Activated T-helper 9 cell treated with anti-CD3 and anti-CD28 coated beads, Interleukin-2, amount 50 U/mL, for 16 hours (primary cell): ENCODE data around the gene FLVCR1.
"Not testable (repeated sequence)": the region's sequence is repeated elsewhere in the genome, so short reads cannot be mapped to it uniquely, and the experiment has no call there.

Experiments used
- DNase-seq: peaks from one replicate; pipeline ENCODE4 v3.0.0-alpha.2; 2020; ENCODE audit warnings: low read depth

FLVCR1 gene

DNA sequence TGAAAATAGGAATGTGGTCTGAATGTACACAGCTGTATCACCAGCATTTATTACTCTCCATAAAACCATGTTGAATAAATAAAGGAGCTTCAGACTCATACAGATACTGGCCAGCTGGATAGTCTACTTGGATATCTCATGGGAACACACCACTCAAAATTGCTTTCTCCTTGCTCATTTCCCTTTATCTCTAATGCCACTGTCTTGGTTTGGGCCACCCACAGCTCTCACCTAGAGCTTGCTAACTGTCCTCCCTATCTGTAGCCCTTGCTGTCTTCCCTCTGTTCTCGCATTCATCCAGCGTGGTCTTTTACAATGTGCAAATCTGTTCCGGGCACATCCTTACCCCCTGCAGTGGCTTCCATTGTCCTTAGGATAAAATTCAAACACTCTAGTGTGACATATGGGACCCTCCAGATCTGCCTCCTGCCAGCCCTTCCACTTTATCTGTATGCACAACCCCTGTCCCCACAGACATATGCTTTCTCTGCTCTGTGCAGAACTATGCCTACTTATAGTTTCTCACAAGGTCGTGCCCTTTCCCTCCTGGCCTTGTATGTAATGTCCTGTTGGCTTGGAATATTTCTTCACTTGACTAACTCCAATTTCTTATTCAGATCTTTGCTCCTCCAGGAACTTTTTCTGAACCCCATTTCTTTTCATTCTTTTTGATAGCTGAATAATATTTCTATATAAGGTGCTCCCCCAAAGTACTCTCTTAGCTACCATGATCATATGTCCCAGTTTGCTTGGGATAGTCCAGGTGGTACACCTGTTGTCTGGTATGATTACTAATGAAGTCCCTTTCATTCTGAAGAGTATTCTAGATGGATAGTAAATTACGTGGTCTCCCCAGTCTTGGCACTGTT lies 2.9 kb downstream of the FLVCR1 start:
- DNase-seq = no peak

DNA sequence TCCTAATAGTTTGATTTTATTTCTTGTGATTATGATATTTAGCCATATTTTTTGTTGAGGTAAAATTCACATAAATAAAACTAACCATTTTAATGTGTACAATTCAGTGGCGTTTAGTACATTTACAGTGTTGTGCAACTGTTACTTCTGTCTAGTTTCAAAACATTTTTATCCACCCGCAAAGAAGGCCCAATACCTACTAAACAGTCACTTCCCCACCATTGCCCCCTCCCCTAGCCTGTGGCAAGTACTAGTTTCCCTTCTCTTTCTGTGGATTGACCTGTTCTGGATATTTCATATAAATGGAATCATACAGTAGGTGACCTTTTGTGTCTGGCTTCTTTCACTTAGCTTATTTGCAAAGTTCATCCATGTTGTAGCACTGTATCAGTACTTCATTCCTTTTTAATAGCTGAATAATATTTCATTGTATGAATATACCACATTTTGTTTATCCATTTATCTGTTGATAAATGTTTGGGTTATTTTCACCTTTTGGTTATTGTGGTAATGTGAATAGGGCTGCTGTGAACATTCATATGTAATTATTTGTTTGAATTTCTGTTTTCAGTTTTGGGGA lies 4.1 kb downstream of the FLVCR1 start:
- DNase-seq = no peak

DNA sequence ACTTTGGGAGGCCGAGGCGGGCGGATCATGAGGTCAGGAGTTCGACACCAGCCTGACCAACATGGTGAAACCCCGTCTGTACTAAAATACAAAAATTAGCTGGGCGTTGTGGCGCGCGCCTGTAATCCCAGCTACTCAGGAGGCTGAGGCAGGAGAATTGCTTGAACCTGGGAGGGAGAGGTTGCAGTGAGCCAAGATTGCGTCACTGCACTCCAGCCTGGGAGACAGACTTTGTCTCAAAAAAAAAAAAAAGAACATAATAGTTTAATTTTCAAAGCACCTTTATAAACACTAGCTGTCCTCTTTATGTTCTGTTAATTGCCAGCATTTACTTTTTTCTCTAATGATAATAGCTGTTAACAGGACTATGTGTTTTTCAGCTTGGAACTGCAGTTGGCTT lies 5.3 kb downstream of the FLVCR1 start:
- not testable (repeated sequence) for DNase-seq

DNA sequence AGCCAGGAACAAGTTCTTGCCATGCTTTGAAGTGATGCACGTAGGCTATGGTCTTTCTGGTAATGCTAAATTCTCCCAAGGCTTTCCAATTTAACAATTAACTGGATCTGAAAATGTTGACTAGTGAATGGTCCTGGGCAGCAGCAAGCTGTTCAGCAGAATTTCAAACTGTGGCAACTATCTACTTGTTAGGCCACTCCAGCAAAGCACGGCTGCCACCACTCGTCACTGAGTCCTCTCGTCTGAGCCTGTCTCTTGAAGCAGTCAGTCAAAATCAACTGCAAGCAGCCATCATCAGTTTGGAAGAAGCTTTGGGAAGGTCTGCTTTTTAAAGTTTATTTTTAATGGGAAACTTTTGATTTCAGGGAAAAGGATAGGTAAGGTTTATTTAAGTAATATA lies 6.1 kb downstream of the FLVCR1 start:
- DNase-seq = no peak

DNA sequence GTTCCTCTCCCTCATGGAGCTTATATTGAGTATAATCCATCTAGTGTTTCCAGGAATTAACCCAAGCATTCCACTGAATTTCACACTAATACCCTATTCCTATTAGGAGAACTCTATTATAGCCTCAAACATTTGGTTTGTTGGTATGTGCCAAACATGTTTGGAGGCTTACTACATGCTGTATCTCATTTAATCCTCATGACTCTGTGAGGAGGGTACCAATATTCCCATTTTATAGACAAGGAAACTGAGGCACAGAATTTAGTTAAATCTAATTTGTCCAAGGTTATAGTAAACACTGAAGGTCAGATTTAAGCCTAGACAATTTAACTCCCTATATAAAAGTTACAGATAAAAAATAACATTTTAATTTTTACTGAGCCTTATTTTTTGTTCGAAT lies 9.1 kb downstream of the FLVCR1 start:
- no peak for DNase-seq

DNA sequence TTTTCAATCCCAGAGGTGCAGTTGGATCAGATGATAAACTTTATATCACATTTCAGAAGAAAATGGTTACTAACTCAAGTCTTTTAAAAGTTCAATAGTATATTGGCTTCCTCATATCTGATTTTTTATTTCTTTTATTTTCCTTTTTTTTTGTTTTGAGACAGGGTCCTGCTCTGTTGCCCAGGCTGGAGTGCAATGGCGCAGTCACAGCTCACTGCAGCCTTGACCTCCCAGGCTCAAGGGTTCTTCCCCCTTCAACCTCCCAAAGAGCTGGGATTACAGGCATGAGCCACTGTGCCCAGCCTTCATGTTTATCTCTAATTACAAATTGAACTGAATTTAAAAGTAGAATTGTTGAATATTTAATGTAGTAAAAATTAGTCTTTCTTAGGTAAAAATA lies 13.9 kb downstream of the FLVCR1 start:
- DNase-seq = no peak

DNA sequence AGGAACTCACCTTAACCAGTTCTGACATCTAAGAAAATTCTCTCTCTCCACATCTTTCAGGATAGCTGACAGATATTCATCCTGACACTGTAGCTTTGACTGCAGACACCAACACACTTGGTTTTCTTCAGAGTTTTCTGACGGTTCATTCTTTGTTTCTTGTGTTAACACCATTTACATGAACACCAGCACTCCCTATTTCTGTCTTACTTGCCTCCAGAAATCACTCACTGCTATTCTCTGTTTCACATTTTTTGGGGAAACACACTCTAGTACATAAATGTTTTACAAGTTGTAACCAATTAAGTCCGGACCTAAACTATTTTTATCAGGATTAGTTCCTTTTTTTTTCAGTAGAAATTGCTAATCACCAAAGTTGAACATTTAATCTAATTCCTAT lies 15.4 kb downstream of the FLVCR1 start:
- DNase-seq = no peak

DNA sequence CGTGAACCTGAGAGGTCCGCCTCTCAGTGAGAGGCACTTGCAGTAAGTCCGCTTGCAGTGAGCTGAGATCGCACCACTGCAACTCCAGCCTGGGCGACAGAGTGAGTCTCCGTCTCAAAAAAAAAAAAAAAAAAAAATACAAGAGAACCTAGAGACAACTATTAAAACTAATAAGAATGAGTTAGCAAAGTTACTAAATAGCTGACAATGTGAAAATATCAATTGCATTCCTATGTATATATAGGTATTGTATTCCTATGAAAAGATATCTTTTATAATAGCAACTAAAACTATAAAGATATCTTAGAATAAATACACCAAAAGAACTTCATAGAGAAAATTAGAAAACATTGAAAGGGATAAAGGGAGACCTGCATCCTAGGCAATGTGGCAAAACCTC lies 20.3 kb downstream of the FLVCR1 start:
- DNase-seq = no peak

DNA sequence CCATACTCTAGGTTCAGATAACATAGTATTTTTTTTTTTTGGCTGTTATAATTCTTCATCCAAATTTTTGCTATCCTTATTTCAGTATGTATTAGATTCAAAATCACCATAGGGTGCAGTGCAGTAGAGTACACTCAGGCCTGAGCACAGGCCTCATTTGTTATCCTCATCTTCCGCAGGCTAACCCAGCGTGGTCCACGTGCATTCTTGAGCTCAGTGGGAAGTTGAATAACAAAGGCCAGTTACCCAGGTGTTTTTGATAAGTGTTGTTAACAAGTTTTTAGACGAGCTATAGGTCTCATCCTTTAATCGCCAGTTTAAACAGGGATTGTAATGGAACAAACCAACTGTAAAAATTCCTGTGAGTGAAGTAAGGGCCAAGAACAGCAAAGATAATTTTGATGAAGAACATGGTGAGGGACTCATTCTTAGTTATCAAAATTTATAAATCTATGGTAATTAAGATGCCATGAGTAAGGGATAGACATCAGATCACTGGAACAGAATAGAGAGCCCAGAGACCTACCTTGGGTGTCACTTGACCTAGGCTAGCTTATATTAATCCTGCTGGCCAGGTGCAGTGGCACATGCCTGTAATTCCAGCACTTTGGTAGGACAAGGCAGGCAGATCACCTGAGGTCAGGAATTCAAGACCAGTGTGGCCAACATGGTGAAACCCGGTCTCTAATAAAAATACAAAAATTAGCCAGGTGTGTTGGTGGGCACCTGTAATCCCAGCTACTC lies 22.0 kb downstream of the FLVCR1 start:
- DNase-seq = no peak

DNA sequence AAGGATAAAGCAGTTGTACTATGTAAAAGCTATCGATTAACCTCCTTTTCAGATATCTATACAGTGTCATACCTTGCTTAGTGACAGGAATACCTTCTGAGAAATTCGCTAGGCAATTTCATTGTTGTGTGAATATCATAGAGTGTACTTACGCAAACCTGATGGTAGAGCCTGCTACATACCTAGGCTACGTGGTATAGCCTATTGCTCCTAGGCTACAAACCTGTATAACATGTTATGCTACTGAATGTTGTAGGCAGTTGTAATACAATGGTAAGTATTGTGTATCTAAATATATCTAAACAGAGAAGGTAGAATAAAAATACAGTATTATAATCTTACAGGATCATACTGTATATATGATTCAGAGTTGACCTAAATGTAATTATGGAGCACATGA lies 26.5 kb downstream of the FLVCR1 start:
- DNase-seq = no peak

DNA sequence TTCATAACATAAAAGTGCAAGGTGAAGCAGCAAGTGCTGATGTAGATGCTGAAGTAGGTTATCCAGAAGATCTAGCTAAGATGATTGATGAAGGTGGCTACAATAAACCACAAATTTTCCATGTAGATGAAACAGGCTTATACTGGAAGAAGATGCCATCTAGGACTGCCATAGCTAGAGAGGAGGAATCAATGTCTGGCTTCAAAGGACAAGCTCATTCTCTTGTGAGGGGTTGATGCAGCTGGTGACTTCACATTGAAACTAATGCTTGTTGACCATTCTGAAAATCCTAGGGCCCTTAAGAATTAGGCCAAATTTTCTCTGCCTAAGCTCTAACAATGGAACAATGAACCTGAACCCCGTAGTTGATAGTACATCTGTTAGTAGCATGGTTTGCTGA lies 34.0 kb downstream of the FLVCR1 start:
- DNase-seq = no peak

DNA sequence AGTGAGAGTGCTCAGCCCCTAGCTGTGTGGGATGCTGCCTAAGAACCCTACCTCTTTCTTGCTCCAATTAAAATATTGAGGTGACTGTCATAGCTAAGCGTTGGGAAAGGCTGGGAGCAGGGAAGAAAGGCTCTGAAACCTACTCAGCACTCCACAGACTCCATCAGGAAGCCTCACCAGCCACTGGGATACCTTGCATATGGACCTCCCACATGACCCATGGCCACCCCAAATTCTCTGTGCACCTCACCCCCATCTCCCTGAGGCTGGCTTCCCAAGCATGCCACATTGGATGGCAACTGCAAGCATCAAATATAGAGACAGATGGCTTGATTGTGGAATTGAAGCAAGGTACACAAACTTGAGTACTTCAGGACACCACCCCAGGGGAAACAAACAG lies 41.8 kb downstream of the FLVCR1 start:
- no peak for DNase-seq

DNA sequence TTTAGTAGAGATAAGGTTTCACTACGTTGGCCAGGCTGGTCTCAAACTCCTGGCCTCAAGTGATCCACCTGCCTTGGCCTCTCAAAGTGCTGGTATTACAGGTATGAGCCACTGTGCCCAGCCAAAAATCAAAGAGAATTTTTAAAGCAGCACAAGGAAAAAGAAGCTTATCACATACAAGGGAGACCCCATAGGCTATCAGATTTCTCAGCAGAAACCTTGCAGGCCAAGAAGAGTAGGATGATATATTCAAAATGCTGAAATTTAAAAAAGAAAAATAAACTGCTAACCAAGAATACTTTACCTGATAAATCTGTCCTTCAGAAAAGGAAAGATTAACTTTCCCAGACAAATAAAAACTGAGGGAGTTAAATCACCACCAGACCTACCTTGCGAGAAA lies 43.2 kb downstream of the FLVCR1 start:
- no peak for DNase-seq

DNA sequence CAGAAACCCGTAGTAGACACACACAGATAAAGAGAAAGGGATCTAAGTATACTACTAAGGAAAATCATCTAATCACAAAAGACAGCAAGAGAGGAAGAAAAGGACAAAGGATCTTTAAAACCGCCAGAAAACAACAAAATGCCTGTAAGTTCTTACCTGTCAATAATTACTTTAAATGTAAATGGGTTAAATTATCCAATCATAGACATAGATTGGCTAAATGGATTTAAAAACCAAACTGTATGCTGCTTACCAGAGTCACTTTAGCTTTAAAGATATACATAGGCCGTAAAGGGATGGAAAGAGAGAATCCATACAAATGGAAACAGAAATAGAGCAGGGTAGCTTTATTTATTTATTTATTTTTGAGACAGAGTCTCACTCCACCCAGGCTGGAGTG lies 44.0 kb downstream of the FLVCR1 start:
- DNase-seq = no peak

DNA sequence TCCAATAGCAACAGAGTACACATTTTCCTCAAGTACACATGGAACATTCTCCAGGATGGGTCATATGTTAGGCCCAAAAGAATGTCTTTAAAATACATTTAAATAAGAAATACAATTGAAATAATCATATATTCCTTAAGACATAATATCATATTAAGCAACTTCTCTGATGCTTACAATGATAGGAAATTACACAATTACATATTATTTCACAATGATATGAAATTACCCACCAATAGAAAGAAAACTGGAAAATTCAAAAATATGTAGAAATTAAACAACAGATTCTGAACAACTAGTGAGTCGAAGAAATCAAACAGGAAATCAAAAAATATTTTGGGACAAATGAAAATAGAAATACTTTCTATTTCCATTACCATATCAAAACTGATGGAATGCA lies 45.6 kb downstream of the FLVCR1 start:
- DNase-seq = no peak

DNA sequence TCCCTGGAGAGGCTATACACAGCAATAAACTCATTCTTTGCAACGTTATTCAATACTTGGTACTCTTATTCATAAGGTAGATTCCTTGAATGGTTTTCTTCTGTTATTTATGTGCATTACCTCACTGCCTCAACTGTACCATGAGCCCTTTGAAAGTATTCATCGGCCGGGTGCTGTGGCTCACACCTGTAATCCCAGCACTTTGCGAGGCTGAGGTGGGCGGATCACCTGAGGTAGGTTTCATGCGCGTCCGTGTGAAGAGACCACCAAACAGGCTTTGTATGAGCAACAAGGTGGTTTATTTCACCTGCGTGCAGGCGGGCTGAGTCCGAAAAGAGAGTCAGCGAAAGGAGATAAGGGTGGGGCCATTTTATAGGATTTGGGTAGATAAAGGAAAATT lies 50.0 kb downstream of the FLVCR1 start:
- DNase-seq = not testable (repeated sequence)

DNA sequence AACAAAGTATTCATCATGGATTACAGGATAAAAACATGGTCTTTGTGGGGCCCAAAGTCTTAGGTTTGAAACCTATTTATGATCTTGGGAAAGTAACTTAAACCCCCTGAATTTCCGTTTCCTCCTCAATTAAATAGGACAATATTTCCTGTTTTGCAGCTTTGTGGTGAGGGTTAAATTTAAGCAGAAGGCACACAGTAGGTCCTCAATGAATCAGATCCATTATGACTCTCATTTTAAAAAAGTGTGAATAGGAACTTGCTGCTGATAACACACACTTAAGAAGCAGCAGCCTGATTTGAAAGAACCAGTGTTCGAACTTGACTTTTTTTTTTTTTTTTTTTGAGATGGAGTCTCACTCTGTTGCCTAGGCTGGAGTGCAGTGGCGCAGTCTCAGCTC lies 50.9 kb downstream of the FLVCR1 start:
- DNase-seq = no peak

DNA sequence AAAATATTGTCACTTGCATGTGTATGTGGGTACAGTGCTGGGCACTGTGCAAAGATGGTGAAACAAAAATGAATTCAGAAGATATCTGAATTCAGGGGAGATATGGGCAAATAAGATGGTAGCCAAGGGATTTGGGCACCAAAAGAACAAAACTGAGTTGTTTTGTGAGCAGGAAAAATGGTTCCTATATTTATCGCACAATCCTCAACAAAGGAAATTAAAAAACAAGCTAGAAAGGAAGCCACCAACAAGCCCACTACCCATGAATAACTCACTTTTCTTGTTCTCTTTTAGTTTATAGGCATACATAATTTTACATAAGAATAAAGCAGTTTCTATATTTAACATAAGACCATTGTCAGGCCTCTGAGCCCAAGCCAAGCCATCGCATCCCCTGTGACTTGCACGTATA lies 51.6 kb downstream of the FLVCR1 start:
- no peak for DNase-seq

DNA sequence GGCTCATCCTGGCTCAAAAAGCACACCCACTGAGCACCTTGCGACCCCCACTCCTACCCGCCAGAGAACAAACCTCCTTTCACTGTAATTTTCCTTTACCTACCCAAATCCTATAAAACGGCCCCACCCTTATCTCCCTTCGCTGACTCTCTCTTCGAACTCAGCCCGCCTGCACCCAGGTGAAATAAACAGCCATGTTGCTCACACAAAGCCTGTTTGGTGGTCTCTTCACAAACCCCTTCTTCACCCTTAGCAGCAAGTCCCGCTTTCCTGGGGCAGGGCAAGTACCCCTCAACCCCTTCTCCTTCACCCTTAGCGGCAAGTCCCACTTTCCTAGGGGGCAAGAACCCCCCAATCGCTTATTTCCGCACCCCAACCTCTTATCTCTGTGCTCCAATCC lies 52.1 kb downstream of the FLVCR1 start:
- not testable (repeated sequence) for DNase-seq

DNA sequence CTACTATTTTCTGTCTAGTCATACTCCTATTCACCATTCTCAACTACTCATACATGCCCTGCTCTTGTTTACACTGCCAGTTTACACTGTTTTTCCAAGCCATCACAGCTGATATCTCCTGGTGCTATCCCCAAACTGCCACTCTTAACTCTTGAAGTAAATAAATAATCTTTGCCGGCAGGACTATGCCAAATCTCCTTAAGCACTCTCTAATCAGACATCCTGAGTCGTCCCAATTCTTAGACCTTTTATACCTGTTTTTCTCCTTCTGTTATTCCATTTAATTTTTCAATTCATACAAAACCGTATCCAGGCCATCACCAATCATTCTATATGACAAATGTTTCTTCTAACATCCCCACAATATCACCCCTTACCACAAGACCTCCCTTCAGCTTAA lies 55.6 kb downstream of the FLVCR1 start:
- DNase-seq = not testable (repeated sequence)

DNA sequence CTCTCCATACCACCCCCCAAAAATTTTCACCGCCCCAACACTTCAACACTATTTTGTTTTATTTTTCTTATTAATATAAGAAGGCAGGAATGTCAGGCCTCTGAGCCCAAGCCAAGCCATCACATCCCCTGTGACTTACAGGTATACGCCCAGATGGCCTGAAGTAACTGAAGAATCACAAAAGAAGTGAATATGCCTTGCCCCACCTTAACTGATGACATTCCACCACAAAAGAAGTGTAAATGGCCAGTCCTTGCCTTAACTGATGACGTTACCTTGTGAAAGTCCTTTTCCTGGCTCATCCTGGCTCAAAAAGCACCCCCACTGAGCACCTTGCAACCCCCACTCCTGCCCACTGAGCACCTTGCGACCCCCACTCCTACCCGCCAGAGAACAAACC lies 56.0 kb downstream of the FLVCR1 start:
- not testable (repeated sequence) for DNase-seq

DNA sequence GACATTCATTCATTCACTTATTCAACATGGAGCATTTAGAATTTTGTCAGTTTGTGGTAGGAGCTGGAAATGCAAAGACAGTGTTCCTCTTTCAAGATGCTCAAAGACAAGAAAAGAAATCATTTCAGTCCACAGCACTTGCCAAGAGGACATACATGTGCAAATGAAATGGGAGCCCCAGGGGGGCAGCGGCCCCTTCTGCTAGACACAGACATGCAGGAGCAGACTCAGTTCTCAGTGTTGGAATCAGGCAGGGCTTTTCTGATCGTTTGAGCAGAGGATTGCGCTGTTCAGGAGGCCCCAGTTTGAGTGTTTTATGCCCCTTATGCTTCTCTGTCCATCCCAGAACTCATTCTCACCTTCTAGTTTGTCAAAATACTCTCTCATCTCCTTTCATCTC lies 56.7 kb downstream of the FLVCR1 start:
- DNase-seq = no peak
